Activated naive CD4-positive, alpha-beta T cell treated with anti-CD3 and anti-CD28 coated beads for 36 hours (primary cell): Measurements from ENCODE around the gene PRKCB. TPM values are rescaled to one million over a fixed set of nuclear protein-coding genes. Genes with fewer than 3 reads are reported as not detected.

Source experiments
- CTCF ChIA-PET: fragments of 350-600 bp; sonication (Branson Sonifier 250); formaldehyde crosslinking; loops from one replicate; lab custom pipeline; 2021; ENCODE audit warnings: antibody characterized with exemption; lab: Charles Lee
- DNase-seq: peaks from one replicate; pipeline ENCODE4 v3.0.0-alpha.2; 2020
- H3K27ac Mint-ChIP-seq: one replicate; pipeline ENCODE4 v1.8.0; 2021; ENCODE audit warnings: mild to moderate bottlenecking, mixed read lengths
- H3K27me3 Mint-ChIP-seq: one replicate; pipeline ENCODE4 v1.8.0; 2021; ENCODE audit warnings: low read depth, mixed read lengths
- H3K36me3 Mint-ChIP-seq: one replicate; pipeline ENCODE4 v1.8.0; 2021; ENCODE audit warnings: low read depth, mixed read lengths
- H3K4me1 Mint-ChIP-seq: one replicate; pipeline ENCODE4 v1.8.0; 2021; ENCODE audit warnings: low read depth, mixed read lengths
- H3K4me3 Mint-ChIP-seq: one replicate; pipeline ENCODE4 v1.8.0; 2021; ENCODE audit warnings: mild to moderate bottlenecking, moderate library complexity, mixed read lengths
- H3K9me3 Mint-ChIP-seq: one replicate; pipeline ENCODE4 v1.8.0; 2021; ENCODE audit warnings: mixed read lengths
- intact Hi-C: fragments of 100-400 bp; cut with micrococcal nuclease; formaldehyde crosslinking; loops from one replicate; pipeline ENCODE4 v1.15.1; 2023
- total RNA-seq, 2 experiments: library from RNA; stranded (reverse); gene quantifications; one replicate each; pipeline ENCODE4 v1.2.3, GENCODE V29; 2021

PRKCB gene
- total RNA-seq, 2 experiments from 2014 or later: 37.1 to 38.9 TPM

DNA sequence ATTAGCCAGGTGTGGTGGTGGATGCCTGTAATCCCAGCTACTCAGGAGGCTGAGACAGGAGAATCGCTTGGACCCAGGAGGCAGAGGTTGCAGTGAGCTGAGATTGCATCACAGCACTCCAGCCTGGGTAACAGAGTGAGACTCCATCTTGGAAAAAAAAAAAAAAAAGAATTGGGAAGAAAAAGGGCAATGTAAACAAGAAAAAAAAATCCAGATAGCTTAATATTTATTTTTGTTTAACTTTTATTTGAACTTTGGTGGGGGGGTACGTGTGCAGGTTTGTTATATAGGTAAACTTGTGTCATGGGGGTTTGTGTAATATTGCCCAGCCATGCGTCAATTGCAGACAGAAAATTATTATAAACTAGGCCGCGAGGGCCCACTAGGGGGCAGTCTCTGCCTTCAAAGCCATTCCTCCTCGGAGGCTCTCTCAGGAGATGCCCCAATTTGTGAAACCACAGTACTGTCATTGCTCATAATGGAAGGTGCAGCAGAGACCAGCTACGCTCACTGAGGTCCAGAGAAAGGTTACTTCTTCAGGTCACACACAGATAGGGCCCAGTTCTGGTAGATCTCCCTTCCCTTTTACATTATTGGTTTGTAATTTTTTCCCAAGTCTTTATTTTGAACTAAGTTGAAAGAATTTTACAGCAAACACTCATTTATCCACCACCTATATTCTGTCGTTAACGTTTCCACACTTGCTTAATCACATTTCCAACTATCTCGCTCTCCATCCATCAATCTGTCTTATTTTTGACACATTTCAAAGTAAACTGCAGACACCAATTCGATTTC lies 206.2 kb downstream of the PRKCB start:
- H3K36me3 Mint-ChIP-seq: peaks cover 2% of the 10 kb centered on the region
- CTCF ChIA-PET: interaction anchor here (0.6 to 5.3 kb wide), 25 partner anchors 9 to 472 kb away, joined by 3 to 43 read pairs (median 4); partner anchors contain the start of gene CACNG3
- peaks cover 4% of the 10 kb centered on the region for H3K4me1 Mint-ChIP-seq
- no peaks in the 10 kb centered on the region for H3K27me3 Mint-ChIP-seq
- intact Hi-C loops: loop anchor here (1.0 kb wide), 3 partner anchors 211 to 462 kb away; no protein-coding TSS in a partner anchor
- H3K9me3 Mint-ChIP-seq: no peaks in the 10 kb centered on the region
- H3K4me3 Mint-ChIP-seq: no peak overlapping the region
- DNase-seq: peak; percentile 88
- no peak overlapping the region for H3K27ac Mint-ChIP-seq

GRCh38 chr16:24044467-24044866 lies 208.7 kb downstream of the PRKCB start:
- DNase-seq: no peak
- H3K36me3 Mint-ChIP-seq: no peaks in the 10 kb centered on the region
- H3K27ac Mint-ChIP-seq: no peak overlapping the region
- peaks cover 4% of the 10 kb centered on the region for H3K4me1 Mint-ChIP-seq
- intact Hi-C loops: no loop called here
- no peak overlapping the region for H3K4me3 Mint-ChIP-seq
- no peaks in the 10 kb centered on the region for H3K27me3 Mint-ChIP-seq
- no peaks in the 10 kb centered on the region for H3K9me3 Mint-ChIP-seq
- CTCF ChIA-PET: interaction anchor here (0.6 to 5.3 kb wide), 5 partner anchors 26 to 460 kb away, joined by 3 to 29 read pairs (median 5); no protein-coding TSS in a partner anchor

GRCh38 chr16:24045641-24046040 lies 209.9 kb downstream of the PRKCB start:
- H3K4me3 Mint-ChIP-seq: no peak overlapping the region
- peaks cover 4% of the 10 kb centered on the region for H3K4me1 Mint-ChIP-seq
- no peaks in the 10 kb centered on the region for H3K9me3 Mint-ChIP-seq
- H3K27ac Mint-ChIP-seq: no peak overlapping the region
- H3K27me3 Mint-ChIP-seq: no peaks in the 10 kb centered on the region
- no peak for DNase-seq
- CTCF ChIA-PET: interaction anchor here (1.0 to 5.3 kb wide), 6 partner anchors 25 to 461 kb away, joined by 3 to 29 read pairs (median 4); partner anchors contain the start of gene CACNG3
- intact Hi-C loops: no loop called here
- H3K36me3 Mint-ChIP-seq: peaks cover 2% of the 10 kb centered on the region

GRCh38 chr16:24046442-24046841 lies 210.7 kb downstream of the PRKCB start:
- no peaks in the 10 kb centered on the region for H3K27me3 Mint-ChIP-seq
- H3K9me3 Mint-ChIP-seq: no peaks in the 10 kb centered on the region
- peaks cover 4% of the 10 kb centered on the region for H3K36me3 Mint-ChIP-seq
- DNase-seq: no peak
- intact Hi-C loops: no loop called here
- CTCF ChIA-PET: interaction anchor here (0.8 to 5.3 kb wide), 6 partner anchors 24 to 460 kb away, joined by 3 to 29 read pairs (median 4); no protein-coding TSS in a partner anchor
- H3K4me1 Mint-ChIP-seq: peaks cover 4% of the 10 kb centered on the region
- no peak overlapping the region for H3K27ac Mint-ChIP-seq
- H3K4me3 Mint-ChIP-seq: no peak overlapping the region

GRCh38 chr16:24049113-24049512 lies 213.3 kb downstream of the PRKCB start:
- H3K4me3 Mint-ChIP-seq: no peak overlapping the region
- no peak overlapping the region for H3K27ac Mint-ChIP-seq
- no peaks in the 10 kb centered on the region for H3K27me3 Mint-ChIP-seq
- peaks cover 8% of the 10 kb centered on the region for H3K36me3 Mint-ChIP-seq
- no peaks in the 10 kb centered on the region for H3K9me3 Mint-ChIP-seq
- DNase-seq: no peak
- CTCF ChIA-PET: interaction anchor here (1.1 to 1.4 kb wide), 2 partner anchors 13 to 456 kb away, joined by 3 to 5 read pairs; no protein-coding TSS in a partner anchor
- H3K4me1 Mint-ChIP-seq: no peaks in the 10 kb centered on the region
- intact Hi-C loops: no loop called here

DNA sequence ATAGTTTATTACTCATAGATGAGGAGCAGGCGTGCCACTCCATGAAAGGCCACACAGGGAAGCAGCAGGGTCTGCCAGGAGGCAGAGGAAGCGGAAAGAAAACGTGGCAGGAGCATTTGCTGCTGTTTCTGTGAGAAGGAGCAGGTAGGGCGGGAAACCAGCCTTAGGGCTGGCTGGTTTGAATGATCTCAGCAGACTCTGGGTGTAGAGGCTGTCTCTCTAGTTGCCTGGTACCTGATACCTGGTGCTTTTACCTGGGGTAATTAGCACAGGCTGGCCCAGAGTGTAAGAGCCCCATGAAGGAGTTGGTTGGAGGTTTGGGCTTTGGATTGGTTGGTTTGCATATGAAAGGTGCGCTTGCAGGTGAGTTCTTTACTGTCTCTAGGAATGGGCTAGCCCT lies 215.3 kb downstream of the PRKCB start:
- intact Hi-C loops: no loop called here
- peaks cover 9% of the 10 kb centered on the region for H3K36me3 Mint-ChIP-seq
- CTCF ChIA-PET: interaction anchor here (0.6 to 2.3 kb wide), 3 partner anchors 9 to 332 kb away, joined by 3 to 9 read pairs (median 6); no protein-coding TSS in a partner anchor
- no peaks in the 10 kb centered on the region for H3K9me3 Mint-ChIP-seq
- no peak overlapping the region for H3K4me3 Mint-ChIP-seq
- no peak for DNase-seq
- H3K27ac Mint-ChIP-seq: no peak overlapping the region
- no peaks in the 10 kb centered on the region for H3K27me3 Mint-ChIP-seq
- H3K4me1 Mint-ChIP-seq: no peaks in the 10 kb centered on the region

DNA sequence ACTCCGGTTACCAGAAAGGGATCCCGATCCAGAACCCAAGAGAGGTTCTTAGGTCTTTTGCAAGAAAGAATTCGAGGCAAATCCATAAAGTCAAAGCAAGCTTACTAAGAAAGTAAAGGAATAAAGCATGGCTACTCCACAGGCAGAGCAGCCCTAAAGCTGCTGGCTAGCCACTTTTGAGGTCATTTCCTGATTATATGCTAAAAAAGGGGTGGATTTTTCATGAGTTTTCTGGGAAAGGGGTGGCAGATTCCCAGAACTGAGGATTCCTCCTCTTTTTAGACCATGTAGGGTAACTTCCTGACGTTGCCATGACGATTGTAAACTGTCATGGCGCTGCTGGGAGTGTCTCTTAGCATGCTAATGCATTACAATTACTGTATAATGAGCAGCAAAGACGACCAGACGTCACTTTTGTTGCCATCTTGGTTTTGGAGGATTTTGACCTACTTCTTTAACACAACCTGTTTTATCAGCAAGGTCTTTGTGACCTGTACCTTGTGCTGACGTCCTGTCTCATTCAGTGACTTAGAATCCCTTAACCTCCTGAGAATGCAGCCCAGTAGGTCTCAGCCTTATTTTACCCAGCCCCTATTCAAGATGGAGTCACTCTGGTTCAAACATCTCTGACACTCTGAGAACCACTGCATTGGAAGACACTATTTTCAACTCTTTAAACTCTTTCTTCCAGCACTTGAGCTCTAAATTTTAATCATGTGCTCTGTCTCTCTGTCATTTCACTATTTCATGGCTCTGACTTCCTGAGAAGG lies 216.7 kb downstream of the PRKCB start:
- Mint-ChIP-seq H3K9me3 (no peaks in the 10 kb centered on the region), H3K36me3 (peaks cover 13% of the 10 kb centered on the region), H3K4me1 (no peaks in the 10 kb centered on the region), H3K27ac (no peak overlapping the region), H3K27me3 (no peaks in the 10 kb centered on the region), H3K4me3 (no peak overlapping the region)
- intact Hi-C loops: no loop called here
- DNase-seq: no peak
- CTCF ChIA-PET: interaction anchor here (0.5 to 2.3 kb wide), 5 partner anchors 9 to 452 kb away, joined by 3 to 9 read pairs (median 3); no protein-coding TSS in a partner anchor

GRCh38 chr16:24053099-24053946 lies 217.5 kb downstream of the PRKCB start:
- CTCF ChIA-PET: interaction anchor here (0.5 to 1.9 kb wide), 3 partner anchors 10 to 451 kb away, joined by 3 to 4 read pairs (median 4); no protein-coding TSS in a partner anchor
- H3K4me1 Mint-ChIP-seq: no peaks in the 10 kb centered on the region
- intact Hi-C loops: no loop called here
- no peak overlapping the region for H3K4me3 Mint-ChIP-seq
- H3K27me3 Mint-ChIP-seq: no peaks in the 10 kb centered on the region
- DNase-seq: no peak
- no peaks in the 10 kb centered on the region for H3K9me3 Mint-ChIP-seq
- H3K27ac Mint-ChIP-seq: no peak overlapping the region
- peaks cover 13% of the 10 kb centered on the region for H3K36me3 Mint-ChIP-seq

DNA sequence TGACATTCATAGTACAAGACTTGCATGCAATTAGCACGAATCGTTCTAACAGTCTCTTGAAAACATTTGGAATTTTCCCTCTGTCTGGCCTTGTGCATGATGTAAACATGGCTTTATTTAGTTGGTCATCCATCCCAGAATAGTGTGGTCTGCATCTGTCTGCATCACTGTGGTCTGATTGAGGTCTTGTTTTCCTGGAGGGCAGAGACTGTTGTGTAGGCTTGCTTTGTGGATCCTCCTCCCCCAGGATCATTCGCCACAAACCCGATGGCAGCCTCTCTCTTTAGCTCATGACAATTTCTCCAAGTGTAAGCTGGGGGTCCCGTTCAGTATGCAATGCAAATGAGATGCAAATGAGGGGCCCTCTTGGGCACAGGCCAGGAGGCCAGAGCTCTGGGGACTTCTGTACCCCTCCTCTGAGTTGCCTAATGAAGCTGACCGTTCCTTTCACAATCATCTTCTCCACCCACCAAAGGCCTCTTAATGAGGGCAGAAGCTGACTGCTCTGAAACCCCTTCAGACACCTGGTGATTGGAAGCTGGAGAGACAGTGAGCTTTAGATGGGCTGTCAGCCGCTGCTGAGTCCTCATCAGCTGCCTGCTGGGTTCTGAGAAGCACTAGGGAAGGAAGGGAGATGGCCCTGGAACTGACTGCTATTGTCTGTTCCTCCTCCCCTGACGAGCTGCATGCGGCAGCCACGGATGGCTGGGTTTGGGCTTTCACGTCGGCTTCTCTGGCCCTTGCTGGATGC lies 219.1 kb downstream of the PRKCB start:
- intact Hi-C loops: no loop called here
- H3K27me3 Mint-ChIP-seq: no peaks in the 10 kb centered on the region
- no peaks in the 10 kb centered on the region for H3K9me3 Mint-ChIP-seq
- no peak for DNase-seq
- no peak overlapping the region for H3K27ac Mint-ChIP-seq
- H3K36me3 Mint-ChIP-seq: peaks cover 15% of the 10 kb centered on the region
- H3K4me1 Mint-ChIP-seq: no peaks in the 10 kb centered on the region
- CTCF ChIA-PET: interaction anchor here (1.1 to 1.9 kb wide), 2 partner anchors 113 to 450 kb away, joined by 3 to 4 read pairs; no protein-coding TSS in a partner anchor
- no peak overlapping the region for H3K4me3 Mint-ChIP-seq

DNA sequence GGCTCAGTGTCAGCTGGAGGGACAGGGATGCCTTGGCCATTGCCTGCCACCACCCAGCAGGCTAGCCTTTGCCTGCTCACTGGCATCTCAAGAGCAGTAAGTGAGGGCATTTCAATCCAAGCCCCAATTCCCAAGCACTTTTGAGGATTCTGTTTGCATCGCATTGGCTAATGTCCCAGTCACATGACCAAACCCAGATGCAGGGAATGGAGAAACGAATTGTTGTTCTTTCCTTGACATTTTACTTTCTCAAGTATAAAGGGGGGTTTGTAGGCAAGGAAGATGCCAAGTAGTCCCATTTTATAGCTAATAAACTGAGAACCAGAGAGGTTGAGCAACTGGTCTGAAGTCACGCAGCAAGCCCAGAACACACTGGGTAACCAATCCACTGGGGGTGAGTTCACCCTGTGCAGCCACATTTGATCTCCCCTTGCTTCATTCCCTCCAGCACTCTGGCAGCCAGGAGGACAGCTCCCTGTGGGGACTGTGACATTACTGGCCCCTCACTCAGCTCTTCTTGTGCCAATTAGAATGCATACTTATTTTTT lies 226.6 kb downstream of the PRKCB start:
- no peak for DNase-seq
- H3K36me3 Mint-ChIP-seq: peaks cover 25% of the 10 kb centered on the region
- intact Hi-C loops: no loop called here
- H3K27ac Mint-ChIP-seq: no peak overlapping the region
- H3K4me3 Mint-ChIP-seq: no peak overlapping the region
- no peaks in the 10 kb centered on the region for H3K4me1 Mint-ChIP-seq
- H3K27me3 Mint-ChIP-seq: no peaks in the 10 kb centered on the region
- CTCF ChIA-PET: interaction anchor here (1.0 to 1.9 kb wide), 2 partner anchors 9 to 442 kb away, joined by 4 to 7 read pairs; no protein-coding TSS in a partner anchor
- H3K9me3 Mint-ChIP-seq: peaks cover 3% of the 10 kb centered on the region
